CD4-positive, alpha-beta T cell treated with Interleukin-6 at 100 ng/mL for 8 hours (primary cell): ENCODE results near the gene CHST9.

Experiments used
- DNase-seq: peaks from one replicate; pipeline ENCODE4 v3.0.0-alpha.2; 2020; ENCODE audit warnings: mixed read lengths, low spot score

CHST9 gene

DNA sequence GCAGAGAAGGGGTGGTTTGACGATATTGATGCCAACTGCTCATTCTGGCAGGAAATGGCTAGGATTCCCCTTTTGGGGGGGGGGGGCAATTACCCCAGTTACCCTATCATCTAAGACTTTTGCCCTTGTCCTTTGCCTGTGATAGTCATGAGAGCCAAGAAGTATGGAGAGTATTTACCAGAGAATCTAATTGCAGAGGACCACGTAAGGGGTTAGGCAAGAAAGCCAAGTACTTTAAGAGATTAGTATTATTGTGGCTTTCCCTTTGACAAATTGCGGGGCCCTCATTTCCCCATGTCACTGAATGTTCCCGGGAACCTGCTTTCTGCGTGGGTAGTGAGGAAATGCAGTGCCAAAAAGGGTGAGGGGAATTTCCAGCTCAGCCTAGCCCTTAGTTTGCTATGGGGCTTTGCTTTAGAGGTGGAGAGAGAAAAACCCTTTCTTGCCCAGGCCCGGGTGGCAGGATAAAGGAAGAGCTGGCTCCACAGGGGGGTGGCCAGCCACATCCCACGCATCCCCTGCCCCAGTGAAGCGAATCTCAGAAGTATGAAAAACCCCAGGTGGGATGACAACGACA, 321.1 kb downstream of the CHST9 start:
- no peak for DNase-seq

- DNase-seq = no peak
Measured at GRCh38 chr18:26863122-26863879, 321.8 kb downstream of the CHST9 start.

GRCh38 chr18:26862084-26862483, 323.0 kb downstream of the CHST9 start:
- DNase-seq = no peak
